Activated CD4-positive, CD25-positive, alpha-beta regulatory T cell treated with anti-CD3 and anti-CD28 coated beads, Interleukin-2, amount 50 U/mL, for 72 hours (primary cell): ENCODE measurements around the gene TMEM269.
"Not testable (repeated sequence)": the region's sequence is repeated elsewhere in the genome, so short reads cannot be mapped to it uniquely, and the experiment has no call there.

Experiments used
- DNase-seq: peaks from one replicate; pipeline ENCODE4 v3.0.0; 2021

The TMEM269 gene

GRCh38 chr1:42779725-42780124, 5.1 kb upstream of the TMEM269 start:
- DNase-seq: no peak

GRCh38 chr1:42780176-42780575, 4.6 kb upstream of the TMEM269 start:
- no peak for DNase-seq

- DNase-seq: no peak
Measured at GRCh38 chr1:42783092-42783491, 1.7 kb upstream of the TMEM269 start.

GRCh38 chr1:42784547-42784945, 245 bp upstream of the TMEM269 start:
- no peak for DNase-seq

GRCh38 chr1:42786097-42786496, 1.3 kb downstream of the TMEM269 start:
- no peak for DNase-seq

- no peak for DNase-seq
Measured at GRCh38 chr1:42788021-42788420, 3.2 kb downstream of the TMEM269 start.

GRCh38 chr1:42793824-42794223, 9.0 kb downstream of the TMEM269 start:
- no peak for DNase-seq

GRCh38 chr1:42797414-42797813, 12.6 kb downstream of the TMEM269 start:
- no peak for DNase-seq

GRCh38 chr1:42797979-42798378, 13.2 kb downstream of the TMEM269 start:
- DNase-seq: no peak

- DNase-seq: no peak
Measured at GRCh38 chr1:42801832-42802473, 17.2 kb downstream of the TMEM269 start.

GRCh38 chr1:42806171-42806570, 21.4 kb downstream of the TMEM269 start:
- no peak for DNase-seq

GRCh38 chr1:42806593-42806992, 21.8 kb downstream of the TMEM269 start:
- DNase-seq: no peak

- no peak for DNase-seq
Measured at GRCh38 chr1:42807056-42807668, 22.4 kb downstream of the TMEM269 start.

- DNase-seq: not testable (repeated sequence)
Measured at GRCh38 chr1:42814815-42815214, 30.0 kb downstream of the TMEM269 start.

GRCh38 chr1:42815941-42816584, 31.3 kb downstream of the TMEM269 start:
- no peak for DNase-seq

- peak; percentile 96 for DNase-seq
Measured at GRCh38 chr1:42816585-42817439, 32.0 kb downstream of the TMEM269 start, which contains the start of the genes ERMAP and SVBP. ERMAP (plus strand) TSS chr1:42817122; CDS start chr1:42830449, 13,327 bp downstream. SVBP (minus strand) TSS chr1:42817397; CDS start chr1:42816544, 853 bp downstream.

GRCh38 chr1:42817440-42817767, 32.6 kb downstream of the TMEM269 start:
- no peak for DNase-seq

- DNase-seq: no peak
Measured at GRCh38 chr1:42817976-42818375, 33.2 kb downstream of the TMEM269 start.

GRCh38 chr1:42820813-42821212, 36.0 kb downstream of the TMEM269 start:
- DNase-seq: no peak

GRCh38 chr1:42821690-42822089, 36.9 kb downstream of the TMEM269 start:
- DNase-seq: no peak

- DNase-seq: no peak
Measured at GRCh38 chr1:42822800-42823392, 38.1 kb downstream of the TMEM269 start.

GRCh38 chr1:42824481-42825035, 39.8 kb downstream of the TMEM269 start:
- DNase-seq: no peak
